Sigmoid colon (tissue), 7 donors: Measurements from ENCODE around the gene FGF14. TPM values are rescaled to one million over a fixed set of nuclear protein-coding genes. Genes with fewer than 3 reads are reported as not detected.
A peak's percentile ranks its signal among the peaks of the same experiment; 100 is the strongest.

Source experiments
- DNase-seq: peaks from one replicate; pipeline ENCODE4 v3.0.0-alpha.2; 2019
- H3K27ac ChIP-seq, 4 donors: fragments of 200-600 bp; sonication (generic); one replicate each; pipeline ENCODE4 v1.5.1; 2016 to 2019; ENCODE audit warnings: mild to moderate bottlenecking in 1 of 4
- H3K27me3 ChIP-seq, 3 donors: fragments of 200-600 bp; sonication (generic); one replicate each; pipeline ENCODE4 v1.5.1; 2019; ENCODE audit warnings: mild to moderate bottlenecking in 1 of 3
- H3K36me3 ChIP-seq, 4 donors: fragments of 200-600 bp; sonication (generic); one replicate each; pipeline ENCODE4 v1.5.1; 2016 to 2019
- H3K4me1 ChIP-seq, 4 donors: fragments of 200-600 bp; sonication (generic); one replicate each; pipeline ENCODE4 v1.5.1; 2017 to 2019
- H3K4me3 ChIP-seq, 4 donors: fragments of 200-600 bp; sonication (generic); one replicate each; pipeline ENCODE4 v1.5.1; 2017 to 2019; ENCODE audit warnings: mild to moderate bottlenecking in 2 of 4, moderate library complexity in 1 of 4
- H3K9me3 ChIP-seq, 4 donors: fragments of 200-600 bp in 3 of 4; sonication (generic) in 3 of 4; one replicate each; pipeline versions ENCODE4 v1.5.1 to v1.6.1; 2013 to 2019
- CTCF ChIP-seq, 4 experiments: fragments of 450-650 bp in 3 of 4; fragments of 200-600 bp in 1 of 4; IDR thresholded peaks; one replicate each; pipeline ENCODE4 v1.5.1; 2016 to 2019; ENCODE audit warnings: antibody characterized with exemption in 4 of 4, mild to moderate bottlenecking in 3 of 4, moderate library complexity in 2 of 4
- EP300 ChIP-seq, 4 donors: sonication (generic); formaldehyde crosslinking; IDR thresholded peaks; one replicate each; pipeline ENCODE4 v1.6.1; 2017; ENCODE audit warnings: antibody characterized with exemption in 4 of 4
- POLR2A ChIP-seq, 2 donors: fragments of 450-650 bp; IDR thresholded peaks; one replicate each; pipeline ENCODE4 v1.6.1; 2016; ENCODE audit warnings: antibody characterized with exemption in 2 of 2, mild to moderate bottlenecking in 2 of 2, moderate library complexity in 2 of 2
- POLR2AphosphoS5 ChIP-seq, 4 donors: sonication (generic); formaldehyde crosslinking; IDR thresholded peaks; one replicate each; pipeline ENCODE4 v1.6.1; 2017; ENCODE audit warnings: antibody characterized with exemption in 4 of 4
- WGBS, 2 donors: extraction: QIAGEN DNeasy Blood & Tissue Kit; methylation state at CpG; one replicate each; pipeline ENCODE4 v1.1.7; 2013; 5-methylcytosine and 5-hydroxymethylcytosine counted together
- intact Hi-C: fragments of 100-400 bp; cut with DNase I; formaldehyde crosslinking; loops from one replicate; pipeline ENCODE4 v1.15.1; 2023
- polyA plus RNA-seq, 3 donors: library from polyadenylated mRNA; stranded (reverse); fragments of 200-250 nt; gene quantifications; one replicate each; pipeline ENCODE4 v1.2.3, GENCODE V29; 2013
- total RNA-seq, 4 donors: library from RNA; depleted of rRNA; stranded (reverse); fragments of >200 nt; gene quantifications; one replicate each; pipeline ENCODE4 v1.1.0, GENCODE V29; 2016
- donor health status: healthy with polysubstance abuse.
- donor health status: Bipolar disorder and iron deficiency.
- donor health status: healthy.

FGF14 gene
- total and polyA plus RNA-seq, 7 donors: under 0.01 to 1.6 (median 1.1) TPM

GRCh38 chr13:102394158-102395053 is 7.4 kb downstream of the FGF14 start:
- TF ChIP-seq POLR2A (IDR thresholded peaks at IDR 0.05) (no peak), EP300 (IDR thresholded peaks at IDR 0.05) (peak in 1 of 4 donors; percentile 14), CTCF (IDR thresholded peaks at IDR 0.05) (no peak), POLR2AphosphoS5 (IDR thresholded peaks at IDR 0.05) (peak; percentile 63 to 86 (median 82))
- Histone ChIP-seq H3K4me1 (peaks cover 0 to 17% (median 11%) of the 10 kb centered on the region in 4 donors), H3K4me3 (peak overlapping the region; percentile 73 to 87 (median 81)), H3K36me3 (no peaks in the 10 kb centered on the region), H3K9me3 (no peaks in the 10 kb centered on the region), H3K27me3 (peaks cover 0 to 5% (median 0%) of the 10 kb centered on the region in 3 donors), H3K27ac (peak overlapping the region; percentile 77 to 85 (median 80))
- DNase-seq: peak; percentile 97
- intact Hi-C loops: loop anchor here (5.0 kb wide), 1 partner anchor 453 kb away; the partner anchor contains the start of gene ERCC5
- 1 to 3% methylated on average over 72 of the region's 72 CpGs for WGBS, 2 donors

GRCh38 chr13:102392481-102393209 is 9.2 kb downstream of the FGF14 start:
- no peak for DNase-seq
- Histone ChIP-seq H3K27ac (no peak overlapping the region), H3K4me1 (peaks cover 0 to 16% (median 11%) of the 10 kb centered on the region in 4 donors), H3K36me3 (no peaks in the 10 kb centered on the region), H3K9me3 (no peaks in the 10 kb centered on the region), H3K4me3 (no peak overlapping the region), H3K27me3 (no peaks in the 10 kb centered on the region)
- intact Hi-C loops: loop anchor here (5.0 kb wide), 1 partner anchor 455 kb away; the partner anchor contains the start of gene ERCC5
- 83 to 86% methylated on average over 7 of the region's 7 CpGs for WGBS, 2 donors
- no peak for TF ChIP-seq POLR2AphosphoS5 (IDR thresholded peaks at IDR 0.05)
- no peak for TF ChIP-seq POLR2A (IDR thresholded peaks at IDR 0.05)
- TF ChIP-seq EP300 (IDR thresholded peaks at IDR 0.05): no peak
- TF ChIP-seq CTCF (IDR thresholded peaks at IDR 0.05): no peak

GRCh38 chr13:102386461-102386860 is 15.4 kb downstream of the FGF14 start:
- Histone ChIP-seq H3K27me3 (no peaks in the 10 kb centered on the region), H3K27ac (no peak overlapping the region), H3K4me3 (no peak overlapping the region), H3K36me3 (no peaks in the 10 kb centered on the region), H3K4me1 (no peaks in the 10 kb centered on the region), H3K9me3 (no peaks in the 10 kb centered on the region)
- intact Hi-C loops: no loop called here
- WGBS, 2 donors: 81 to 84% methylated on average over 5 of the region's 5 CpGs
- DNase-seq: no peak
- TF ChIP-seq POLR2A (IDR thresholded peaks at IDR 0.05) (no peak), CTCF (IDR thresholded peaks at IDR 0.05) (no peak), EP300 (IDR thresholded peaks at IDR 0.05) (no peak), POLR2AphosphoS5 (IDR thresholded peaks at IDR 0.05) (no peak)

GRCh38 chr13:102380012-102380411 is 21.8 kb downstream of the FGF14 start:
- WGBS, 2 donors: 58 to 67% methylated on average over 1 of the region's 1 CpG
- Histone ChIP-seq H3K36me3 (no peaks in the 10 kb centered on the region), H3K27me3 (no peaks in the 10 kb centered on the region), H3K27ac (no peak overlapping the region), H3K4me3 (no peak overlapping the region), H3K4me1 (no peaks in the 10 kb centered on the region), H3K9me3 (no peaks in the 10 kb centered on the region)
- TF ChIP-seq CTCF (IDR thresholded peaks at IDR 0.05): no peak
- no peak for TF ChIP-seq EP300 (IDR thresholded peaks at IDR 0.05)
- TF ChIP-seq POLR2A (IDR thresholded peaks at IDR 0.05): no peak
- TF ChIP-seq POLR2AphosphoS5 (IDR thresholded peaks at IDR 0.05): no peak
- intact Hi-C loops: no loop called here
- DNase-seq: no peak
